Activated CD8-positive, alpha-beta memory T cell treated with anti-CD3 and anti-CD28 coated beads, Interleukin-2, amount 10 ng/mL, durations not matched to agents 7 days and 5 days (primary cell): ENCODE measurements around the gene AMIGO1. TPM values are rescaled to one million over a fixed set of nuclear protein-coding genes. Genes with fewer than 3 reads are reported as not detected.

Experiments used
- ATAC-seq: fragments of 150-1000 bp; cut with Tn5 transposase; one replicate; pipeline ENCODE4 v1.10.0; 2021; ENCODE audit warnings: moderate library complexity
- CTCF ChIA-PET: fragments of 350-600 bp; sonication (Branson Sonifier 250); formaldehyde crosslinking; loops from one replicate; lab custom pipeline; 2021; ENCODE audit warnings: antibody characterized with exemption; lab: Charles Lee
- DNase-seq: peaks from one replicate; pipeline ENCODE4 v3.0.0-alpha.2; 2020
- H3K27ac Mint-ChIP-seq: one replicate; pipeline ENCODE4 v1.8.0; 2021; ENCODE audit warnings: mild to moderate bottlenecking, mixed read lengths
- H3K27me3 Mint-ChIP-seq: one replicate; pipeline ENCODE4 v1.8.0; 2021; ENCODE audit warnings: mixed read lengths
- H3K36me3 Mint-ChIP-seq: one replicate; pipeline ENCODE4 v1.8.0; 2021; ENCODE audit warnings: mild to moderate bottlenecking, mixed read lengths
- H3K4me1 Mint-ChIP-seq: one replicate; pipeline ENCODE4 v1.8.0; 2021; ENCODE audit warnings: mixed read lengths
- H3K4me3 Mint-ChIP-seq: one replicate; pipeline ENCODE4 v1.8.0; 2021; ENCODE audit warnings: mild to moderate bottlenecking, moderate library complexity, mixed read lengths
- H3K9me3 Mint-ChIP-seq: one replicate; pipeline ENCODE4 v1.8.0; 2022; ENCODE audit warnings: low read depth, mixed read lengths
- total RNA-seq, 2 experiments: library from RNA; stranded (reverse); gene quantifications; one replicate each; pipeline ENCODE4 v1.2.3, GENCODE V29; 2021

Gene AMIGO1
- total RNA-seq, 2 experiments from 2014 or later: 0.20 to 0.26 TPM

- H3K9me3 Mint-ChIP-seq: no peaks in the 10 kb centered on the region
- ATAC-seq: no peak
- H3K36me3 Mint-ChIP-seq: peaks cover 19% of the 10 kb centered on the region
- CTCF ChIA-PET: interaction anchor here (4.3 to 43.7 kb wide), 2 partner anchors 24 to 217 kb away, joined by 21 to 1550 read pairs; partner anchors contain the start of genes AMIGO1 and GPR61
- H3K27ac Mint-ChIP-seq: no peak overlapping the region
- peaks cover 59% of the 10 kb centered on the region for H3K4me1 Mint-ChIP-seq
- peak overlapping the region; percentile 99 for H3K4me3 Mint-ChIP-seq
- DNase-seq: no peak
- no peaks in the 10 kb centered on the region for H3K27me3 Mint-ChIP-seq
These were observed 13.8 kb downstream of the AMIGO1 start for GRCh38 chr1:109495738-109496137.

GRCh38 chr1:109493805-109494539 lies 15.6 kb downstream of the AMIGO1 start, which contains the start of gene CYB561D1:
Gene CYB561D1 (plus strand): TSS chr1:109494094. CDS start chr1:109494140, 46 bp downstream.
- H3K4me1 Mint-ChIP-seq: peaks cover 46% of the 10 kb centered on the region
- ATAC-seq: peak; percentile 92
- peak within 1 kb of the TSS; percentile 87 for H3K27ac Mint-ChIP-seq
- CTCF ChIA-PET: interaction anchor here (0.6 to 43.7 kb wide), 18 partner anchors 10 to 216 kb away, joined by 3 to 1550 read pairs (median 4); partner anchors contain the start of genes AMIGO1, AMPD2, ATXN7L2 and GNAI3
- H3K9me3 Mint-ChIP-seq: no peaks in the 10 kb centered on the region
- H3K36me3 Mint-ChIP-seq: peaks cover 9% of the 10 kb centered on the region
- no peaks in the 10 kb centered on the region for H3K27me3 Mint-ChIP-seq
- DNase-seq: peak; percentile 92
- peak within 1 kb of the TSS; percentile 99 for H3K4me3 Mint-ChIP-seq

DNA sequence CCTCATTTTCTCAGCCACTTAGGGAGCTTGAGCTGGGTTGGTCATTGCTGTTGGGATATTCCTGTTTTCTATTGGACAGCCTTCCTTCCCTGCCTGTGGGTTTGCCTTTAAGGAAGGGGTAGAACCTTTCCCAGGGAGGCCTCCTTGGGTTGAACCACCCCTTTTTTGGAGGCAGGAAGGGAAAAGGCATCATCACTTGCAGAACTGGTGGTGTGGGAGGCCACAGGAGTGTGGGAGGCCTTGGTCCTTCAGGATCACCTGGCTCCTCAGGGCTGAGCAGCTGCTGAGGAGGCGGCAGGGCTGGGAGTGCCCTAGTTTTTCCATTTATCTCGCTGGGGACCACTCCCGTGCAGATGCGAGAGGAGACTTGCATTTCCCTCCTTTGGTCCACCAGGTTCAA lies 16.3 kb downstream of the AMIGO1 start:
- Mint-ChIP-seq H3K36me3 (peaks cover 9% of the 10 kb centered on the region), H3K27ac (no peak overlapping the region), H3K9me3 (no peaks in the 10 kb centered on the region), H3K4me3 (peak overlapping the region; percentile 99), H3K4me1 (peaks cover 46% of the 10 kb centered on the region), H3K27me3 (no peaks in the 10 kb centered on the region)
- no peak for ATAC-seq
- DNase-seq: no peak
- CTCF ChIA-PET: interaction anchor here (0.6 to 43.7 kb wide), 18 partner anchors 10 to 492 kb away, joined by 3 to 1550 read pairs (median 4); partner anchors contain the start of genes AHCYL1, AMIGO1, ATXN7L2 and GNAI3

GRCh38 chr1:109492779-109493178 lies 16.7 kb downstream of the AMIGO1 start:
- H3K27me3 Mint-ChIP-seq: no peaks in the 10 kb centered on the region
- DNase-seq: no peak
- no peak overlapping the region for H3K4me3 Mint-ChIP-seq
- ATAC-seq: no peak
- H3K27ac Mint-ChIP-seq: no peak overlapping the region
- peaks cover 41% of the 10 kb centered on the region for H3K4me1 Mint-ChIP-seq
- H3K36me3 Mint-ChIP-seq: peaks cover 9% of the 10 kb centered on the region
- CTCF ChIA-PET: interaction anchor here (0.6 to 43.7 kb wide), 14 partner anchors 9 to 492 kb away, joined by 3 to 1550 read pairs (median 6); partner anchors contain the start of genes AHCYL1, AMIGO1, ATXN7L2 and GNAI3
- H3K9me3 Mint-ChIP-seq: no peaks in the 10 kb centered on the region

GRCh38 chr1:109491372-109491771 lies 18.2 kb downstream of the AMIGO1 start:
- CTCF ChIA-PET: interaction anchor here (0.9 to 43.7 kb wide), 12 partner anchors 11 to 493 kb away, joined by 3 to 1550 read pairs (median 4); partner anchors contain the start of genes AHCYL1, AMIGO1, GPR61 and PSMA5
- ATAC-seq (no peak), DNase-seq (no peak)
- Mint-ChIP-seq H3K4me3 (no peak overlapping the region), H3K9me3 (no peaks in the 10 kb centered on the region), H3K27me3 (no peaks in the 10 kb centered on the region), H3K4me1 (peaks cover 37% of the 10 kb centered on the region), H3K27ac (no peak overlapping the region), H3K36me3 (peaks cover 6% of the 10 kb centered on the region)

DNA sequence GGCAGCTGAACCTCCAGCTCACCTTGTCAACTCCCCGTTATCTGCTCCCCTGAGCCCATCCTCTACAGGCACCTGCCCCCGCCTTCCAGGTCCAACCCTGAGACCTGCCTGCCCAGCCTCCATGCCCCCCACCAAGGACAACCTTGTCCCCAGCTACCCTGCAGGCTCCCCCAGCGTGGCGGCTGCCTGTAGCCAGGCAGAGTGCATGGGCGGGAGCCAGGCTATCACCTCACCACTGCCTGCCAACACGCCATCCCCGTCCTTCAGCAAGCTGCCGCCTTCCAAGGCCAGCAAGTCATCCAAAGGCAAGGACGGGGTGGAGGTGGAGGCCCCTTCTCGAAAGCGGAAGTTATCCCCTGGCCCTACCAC lies 18.6 kb downstream of the AMIGO1 start:
- Mint-ChIP-seq H3K27ac (no peak overlapping the region), H3K4me1 (peaks cover 33% of the 10 kb centered on the region), H3K36me3 (peaks cover 2% of the 10 kb centered on the region), H3K27me3 (no peaks in the 10 kb centered on the region), H3K9me3 (no peaks in the 10 kb centered on the region), H3K4me3 (no peak overlapping the region)
- no peak for ATAC-seq
- DNase-seq: no peak
- CTCF ChIA-PET: interaction anchor here (0.9 to 43.7 kb wide), 15 partner anchors 11 to 494 kb away, joined by 3 to 1550 read pairs (median 4); partner anchors contain the start of genes AHCYL1, AMIGO1, GPR61 and PSMA5

- CTCF ChIA-PET: interaction anchor here (0.6 to 43.7 kb wide), 16 partner anchors 10 to 494 kb away, joined by 3 to 1550 read pairs (median 4); partner anchors contain the start of genes AHCYL1, AMIGO1, GPR61 and PSMA5
- Mint-ChIP-seq H3K4me3 (no peak overlapping the region), H3K9me3 (no peaks in the 10 kb centered on the region), H3K36me3 (no peaks in the 10 kb centered on the region), H3K4me1 (peaks cover 30% of the 10 kb centered on the region), H3K27me3 (no peaks in the 10 kb centered on the region), H3K27ac (no peak overlapping the region)
- peak; percentile 84 for DNase-seq
- no peak for ATAC-seq
These were observed 19.2 kb downstream of the AMIGO1 start for GRCh38 chr1:109490029-109490933.

GRCh38 chr1:109488696-109489095 lies 20.8 kb downstream of the AMIGO1 start:
- Mint-ChIP-seq H3K36me3 (no peaks in the 10 kb centered on the region), H3K4me1 (peaks cover 31% of the 10 kb centered on the region), H3K9me3 (no peaks in the 10 kb centered on the region), H3K27ac (no peak overlapping the region), H3K4me3 (no peak overlapping the region), H3K27me3 (no peaks in the 10 kb centered on the region)
- no peak for ATAC-seq
- CTCF ChIA-PET: interaction anchor here (0.6 to 43.7 kb wide), 4 partner anchors 31 to 249 kb away, joined by 3 to 1550 read pairs (median 4); partner anchors contain the start of genes AMIGO1 and GPR61
- no peak for DNase-seq

- H3K27me3 Mint-ChIP-seq: no peaks in the 10 kb centered on the region
These were observed 21.3 kb downstream of the AMIGO1 start for GRCh38 chr1:109488201-109488600.

DNA sequence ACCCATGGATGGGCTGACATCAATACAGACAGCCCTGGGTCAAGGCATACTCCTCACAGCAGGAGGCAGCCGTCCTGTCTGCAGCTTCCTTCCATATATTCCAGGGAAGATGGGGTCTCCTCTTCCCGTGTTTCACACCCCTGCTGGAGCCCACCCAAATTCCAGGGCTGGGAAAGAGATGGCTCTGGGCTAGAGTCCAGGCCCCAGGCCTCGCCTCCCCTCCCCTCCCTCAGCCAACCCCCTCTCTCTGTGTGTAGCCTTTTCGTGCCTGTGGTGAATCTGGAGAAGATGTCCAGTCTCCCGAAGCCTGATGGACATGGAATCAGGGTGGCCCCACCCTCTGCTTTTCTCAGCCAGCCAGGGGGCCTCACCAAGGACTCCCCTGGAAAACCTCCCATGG lies 22.3 kb downstream of the AMIGO1 start:
- CTCF ChIA-PET: interaction anchor here (1.1 to 43.7 kb wide), 4 partner anchors 32 to 387 kb away, joined by 3 to 1550 read pairs (median 4); partner anchors contain the start of genes AMIGO1 and GPR61
- H3K4me3 Mint-ChIP-seq: no peak overlapping the region
- H3K36me3 Mint-ChIP-seq: no peaks in the 10 kb centered on the region
- peaks cover 32% of the 10 kb centered on the region for H3K4me1 Mint-ChIP-seq
- DNase-seq: no peak
- no peak overlapping the region for H3K27ac Mint-ChIP-seq
- no peaks in the 10 kb centered on the region for H3K27me3 Mint-ChIP-seq
- no peak for ATAC-seq
- H3K9me3 Mint-ChIP-seq: no peaks in the 10 kb centered on the region

More at GRCh38 chr1:109488201-109488600, 21.3 kb downstream of the AMIGO1 start:
- CTCF ChIA-PET: interaction anchor here (1.4 to 43.7 kb wide), 3 partner anchors 31 to 249 kb away, joined by 3 to 1550 read pairs (median 6); partner anchors contain the start of genes AMIGO1 and GPR61
- ATAC-seq (no peak), DNase-seq (no peak)
- Mint-ChIP-seq H3K4me1 (peaks cover 30% of the 10 kb centered on the region), H3K36me3 (no peaks in the 10 kb centered on the region), H3K4me3 (no peak overlapping the region), H3K27ac (no peak overlapping the region), H3K9me3 (no peaks in the 10 kb centered on the region)

GRCh38 chr1:109485001-109485400 lies 24.5 kb downstream of the AMIGO1 start:
- ATAC-seq: no peak
- no peak for DNase-seq
- peaks cover 8% of the 10 kb centered on the region for H3K27me3 Mint-ChIP-seq
- H3K9me3 Mint-ChIP-seq: no peaks in the 10 kb centered on the region
- CTCF ChIA-PET: interaction anchor here (0.5 to 43.7 kb wide), 5 partner anchors 8 to 251 kb away, joined by 3 to 1550 read pairs (median 7); partner anchors contain the start of genes AMIGO1, CYB561D1 and GPR61
- peaks cover 33% of the 10 kb centered on the region for H3K4me1 Mint-ChIP-seq
- H3K36me3 Mint-ChIP-seq: no peaks in the 10 kb centered on the region
- H3K27ac Mint-ChIP-seq: peak overlapping the region; percentile 89
- H3K4me3 Mint-ChIP-seq: peak overlapping the region; percentile 93

DNA sequence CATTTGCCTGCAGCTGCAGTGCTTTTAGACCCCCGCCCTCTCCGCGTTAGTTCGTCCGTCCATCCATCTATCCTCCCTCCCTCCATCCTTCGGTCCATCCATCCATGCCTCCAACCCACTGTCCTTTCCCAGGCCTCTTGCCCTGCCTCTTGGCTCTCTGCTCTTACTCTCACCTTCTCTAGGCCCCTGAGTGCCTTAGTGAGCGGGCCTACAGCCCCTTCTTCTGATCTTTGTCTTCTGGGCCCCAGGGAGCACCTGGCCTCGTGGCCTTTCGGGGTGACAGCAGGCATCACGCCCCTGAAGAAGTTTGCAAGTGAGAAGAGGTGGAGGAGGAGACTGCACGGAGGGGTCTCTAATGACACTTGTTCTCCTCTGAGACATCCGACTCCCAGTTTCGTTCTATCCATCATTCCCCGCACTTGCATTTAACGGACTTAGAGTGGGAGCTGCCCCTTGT lies 25.0 kb downstream of the AMIGO1 start:
- peaks cover 33% of the 10 kb centered on the region for H3K4me1 Mint-ChIP-seq
- ATAC-seq (no peak), DNase-seq (no peak)
- H3K27ac Mint-ChIP-seq: peak overlapping the region; percentile 89
- peak overlapping the region; percentile 93 for H3K4me3 Mint-ChIP-seq
- CTCF ChIA-PET: interaction anchor here (0.5 to 43.7 kb wide), 8 partner anchors 9 to 550 kb away, joined by 3 to 1550 read pairs (median 6); partner anchors contain the start of genes AMIGO1, CYB561D1, GPR61 and PSMA5
- H3K9me3 Mint-ChIP-seq: no peaks in the 10 kb centered on the region
- no peaks in the 10 kb centered on the region for H3K36me3 Mint-ChIP-seq
- peaks cover 9% of the 10 kb centered on the region for H3K27me3 Mint-ChIP-seq
